Left ventricle myocardium superior (tissue), 1 donor: ENCODE data around the gene GNAL. TPM values are rescaled to one million over a fixed set of nuclear protein-coding genes. Genes with fewer than 3 reads are reported as not detected.
"Not testable (repeated sequence)": the region's sequence is repeated elsewhere in the genome, so short reads cannot be mapped to it uniquely, and the experiment has no call there.

Experiments
- ATAC-seq: fragments of 200-7000 bp; cut with Tn5 transposase; one replicate; pipeline ENCODE4 v1.9.1; 2020; ENCODE audit warnings: mild to moderate bottlenecking, moderate library complexity
- DNase-seq: peaks from one replicate; pipeline ENCODE4 v3.0.0-alpha.2; 2020
- intact Hi-C: fragments of 100-400 bp; cut with micrococcal nuclease; formaldehyde crosslinking; loops from one replicate; pipeline ENCODE4 v1.11.0; 2022
- total RNA-seq: library from RNA; stranded (reverse); fragmentation: NEBNext Ultra II Directional; extraction: Animal tissue kit (Norgen Biotek cat#: 25700); gene quantifications from one replicate; pipeline ENCODE4 v1.2.1, GENCODE V29; 2021
- donor health status: DM: no; HTN: yes; CAD: no; lungs with severe emphysema.

GNAL gene
- total RNA-seq, 1 donor from 2014 or later: 5.1 TPM

DNA sequence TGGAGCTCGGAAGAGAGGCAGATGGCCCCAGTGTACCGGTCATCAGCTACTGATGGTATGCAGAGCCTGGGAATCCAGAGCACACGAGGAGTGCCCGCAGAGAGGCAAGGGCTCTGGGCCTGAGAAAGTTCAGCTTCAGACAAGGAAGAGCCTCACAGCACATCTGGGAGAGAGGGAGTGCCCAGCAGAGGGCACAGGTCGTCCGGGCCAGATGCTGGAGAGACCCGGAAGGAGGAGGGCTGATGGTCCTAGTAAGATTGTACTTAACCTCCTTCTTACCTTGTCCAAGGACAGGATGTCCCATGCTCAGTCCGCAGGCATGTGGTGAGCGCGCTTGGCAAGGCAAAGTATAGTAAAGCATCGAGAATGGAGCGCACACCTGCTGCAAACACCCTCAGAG, 137.8 kb downstream of the GNAL start:
- no peak for DNase-seq
- intact Hi-C loops: no loop called here
- ATAC-seq: no peak

GRCh38 chr18:11828786-11829432, 139.8 kb downstream of the GNAL start:
- ATAC-seq (no peak), DNase-seq (no peak)
- intact Hi-C loops: no loop called here

GRCh38 chr18:11830585-11830984, 141.5 kb downstream of the GNAL start:
- ATAC-seq (no peak), DNase-seq (no peak)
- intact Hi-C loops: no loop called here

DNA sequence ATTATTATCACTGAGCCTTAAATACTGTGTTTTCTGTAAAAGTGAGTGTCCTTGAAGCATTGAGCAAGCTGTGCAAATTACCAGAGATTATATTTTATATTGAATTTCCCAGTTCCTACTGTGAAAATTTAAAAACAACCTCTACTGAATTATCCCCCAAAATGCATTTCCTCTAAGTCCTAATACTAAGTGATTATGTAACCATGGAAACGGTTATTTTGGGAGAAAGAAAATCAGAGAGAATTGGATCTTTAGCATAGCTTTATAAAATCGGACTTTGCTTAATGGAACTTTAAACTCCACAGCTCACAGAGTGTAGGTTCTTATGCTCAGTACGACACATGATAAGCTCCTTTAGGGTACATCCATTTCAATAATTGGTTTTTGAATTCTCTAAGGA, 142.9 kb downstream of the GNAL start:
- intact Hi-C loops: no loop called here
- ATAC-seq: no peak
- DNase-seq: no peak

GRCh38 chr18:11834772-11835171, 145.7 kb downstream of the GNAL start:
- no peak for DNase-seq
- intact Hi-C loops: no loop called here
- ATAC-seq: no peak

DNA sequence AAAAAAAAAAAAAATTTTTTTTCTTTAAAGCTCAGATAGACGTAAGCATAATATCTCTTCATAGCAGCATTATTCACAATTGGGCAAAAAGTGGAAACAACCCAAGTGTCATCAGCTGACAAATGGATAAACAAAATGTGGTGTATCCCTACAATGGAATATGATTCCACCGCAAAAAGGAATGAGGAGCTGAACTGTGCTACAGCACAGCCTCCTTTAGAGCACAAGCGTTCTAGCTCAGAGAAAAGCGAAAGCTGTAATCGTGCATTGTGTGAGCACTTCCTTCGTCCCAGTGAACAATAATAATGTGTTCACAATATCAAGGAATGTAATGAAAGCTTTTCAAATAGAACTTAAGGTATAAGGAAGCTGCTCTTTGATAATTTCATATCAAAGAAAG, 150.5 kb downstream of the GNAL start:
- ATAC-seq (no peak), DNase-seq (no peak)
- intact Hi-C loops: no loop called here

DNA sequence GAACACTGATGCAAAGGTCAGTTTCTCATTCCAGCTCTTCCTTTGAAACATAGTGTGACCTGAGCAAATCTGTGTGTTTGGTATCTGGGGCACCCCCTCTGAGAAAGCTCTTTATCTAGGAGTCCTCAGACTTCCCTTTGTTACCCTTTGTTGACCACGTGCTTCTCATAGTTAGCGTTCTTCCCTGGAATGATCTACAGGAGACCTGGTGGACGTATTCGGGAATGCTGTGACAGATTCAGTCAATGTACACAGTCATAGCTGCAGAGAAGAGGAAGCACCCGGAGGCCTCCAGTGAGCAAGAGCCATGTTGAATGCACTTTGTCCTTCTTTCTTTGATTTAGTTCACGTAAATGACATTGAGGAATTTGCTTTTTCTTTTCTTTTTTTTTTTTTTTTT, 151.4 kb downstream of the GNAL start:
- intact Hi-C loops: no loop called here
- ATAC-seq: no peak
- no peak for DNase-seq

- DNase-seq (no peak), ATAC-seq (no peak)
- intact Hi-C loops: no loop called here
These were observed 153.5 kb downstream of the GNAL start for GRCh38 chr18:11842562-11842961.

DNA sequence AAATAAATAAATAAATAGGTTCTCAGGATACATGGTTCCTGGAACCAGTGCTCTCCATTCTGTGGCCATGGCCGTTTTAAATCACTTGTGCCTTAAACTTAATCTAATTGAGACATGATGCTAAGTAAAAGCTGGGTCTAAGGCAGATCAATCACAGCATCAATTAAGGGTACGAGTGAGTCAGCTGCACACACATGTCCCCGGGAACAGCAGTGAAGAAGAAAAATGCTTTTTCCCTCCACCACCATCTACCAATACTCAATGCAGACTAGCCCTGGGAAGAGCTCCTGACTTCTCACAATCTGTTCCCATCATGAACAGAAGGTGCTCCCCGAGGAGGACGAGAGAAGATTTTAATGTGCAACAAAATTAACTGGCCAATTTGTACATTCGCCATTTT, 155.4 kb downstream of the GNAL start:
- ATAC-seq: no peak
- intact Hi-C loops: no loop called here
- DNase-seq: no peak

GRCh38 chr18:11845654-11846053, 156.6 kb downstream of the GNAL start:
- DNase-seq: no peak
- intact Hi-C loops: no loop called here
- ATAC-seq: no peak

DNA sequence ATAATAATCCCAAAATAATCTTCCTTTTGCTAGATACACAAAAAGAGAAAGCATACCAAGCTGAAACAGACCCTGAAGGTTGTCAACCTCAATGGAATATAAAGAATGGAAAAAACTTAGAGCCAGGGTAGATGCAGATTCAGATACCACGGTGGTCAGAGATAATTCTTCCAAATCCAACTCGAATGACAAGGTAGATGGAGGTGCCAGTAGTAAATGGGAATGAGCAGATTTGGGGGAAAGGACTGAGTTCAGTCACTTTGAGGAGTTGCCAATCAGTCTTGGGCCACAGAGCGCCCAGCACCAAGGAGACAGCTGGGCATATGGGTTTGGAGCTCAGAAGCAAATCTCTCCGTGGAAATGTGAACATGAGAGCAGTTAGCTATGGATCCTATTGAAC, 158.7 kb downstream of the GNAL start:
- intact Hi-C loops: no loop called here
- DNase-seq (no peak), ATAC-seq (no peak)

GRCh38 chr18:11849279-11849678, 160.2 kb downstream of the GNAL start:
- no peak for DNase-seq
- intact Hi-C loops: no loop called here

DNA sequence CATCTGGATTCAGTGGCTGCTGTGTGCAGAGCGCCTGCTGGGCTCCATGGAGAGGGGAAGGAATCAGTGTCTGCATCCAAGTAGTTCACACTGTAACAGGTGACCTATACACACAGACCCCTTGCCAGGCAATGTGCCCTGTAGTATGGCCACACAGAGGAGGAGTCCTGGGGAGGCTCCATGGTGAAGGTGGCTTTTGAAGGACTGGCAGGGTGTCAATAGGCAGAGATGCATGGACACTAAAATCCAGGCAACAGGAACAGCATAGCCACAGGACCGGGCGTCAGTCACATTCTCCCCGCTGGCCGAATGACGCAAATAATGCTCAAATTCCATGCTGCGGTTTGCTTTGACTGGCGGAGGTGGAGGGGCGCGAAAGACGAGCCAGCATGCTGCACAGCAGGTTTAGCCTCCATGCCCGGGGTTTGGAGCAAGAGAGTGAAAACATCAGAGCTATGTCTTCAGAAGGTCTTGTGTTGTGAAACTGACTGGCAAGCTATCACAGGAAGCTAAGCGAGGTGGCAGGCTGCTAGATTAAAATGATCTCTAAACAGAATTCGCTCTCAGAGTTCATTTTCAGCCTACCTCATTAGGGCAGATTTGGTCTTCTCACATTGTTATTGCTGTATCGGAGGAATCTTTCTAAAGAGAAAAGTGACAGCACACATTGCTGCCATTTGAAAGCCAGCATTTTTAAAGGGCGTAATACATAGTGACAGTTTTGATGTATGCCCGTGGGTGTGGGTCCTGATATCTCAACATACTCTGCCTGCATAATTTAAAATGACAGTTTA, 161.0 kb downstream of the GNAL start:
- DNase-seq (peak; percentile 67), ATAC-seq (peak; percentile 62)
- intact Hi-C loops: no loop called here

More at GRCh38 chr18:11849279-11849678, 160.2 kb downstream of the GNAL start:
- no peak for ATAC-seq

DNA sequence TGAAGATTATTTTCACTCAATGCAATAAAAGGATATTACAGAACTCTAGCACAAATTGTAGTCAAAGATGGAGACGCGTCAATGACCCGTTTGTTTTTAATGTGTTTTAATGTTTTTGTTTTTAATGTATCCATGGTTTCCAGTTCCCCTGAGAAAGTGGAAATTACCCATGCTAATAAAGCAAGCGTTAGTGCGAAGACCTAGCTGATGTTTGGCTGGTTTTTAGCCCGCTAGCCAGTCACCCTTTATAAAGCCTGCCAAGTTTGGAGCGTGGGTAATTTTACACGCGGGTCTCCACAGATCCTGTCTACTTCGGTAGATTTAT, 161.7 kb downstream of the GNAL start:
- DNase-seq (no peak), ATAC-seq (peak; percentile 67)
- intact Hi-C loops: no loop called here

- peak; percentile 99 for ATAC-seq
- intact Hi-C loops: no loop called here
- peak; percentile 99 for DNase-seq
These were observed 162.2 kb downstream of the GNAL start, which contains the start of gene CHMP1B for GRCh38 chr18:11851146-11851805. Gene CHMP1B, plus strand, starts transcription at chr18:11851413. Its CDS starts 99 bp downstream, at chr18:11851512.

GRCh38 chr18:11851806-11852337, 162.8 kb downstream of the GNAL start:
- intact Hi-C loops: no loop called here
- ATAC-seq (peak; percentile 11), DNase-seq (peak; percentile 36)

GRCh38 chr18:11854554-11854953, 165.5 kb downstream of the GNAL start:
- intact Hi-C loops, DNase-seq, ATAC-seq: not testable (repeated sequence)

- intact Hi-C loops: no loop called here
- ATAC-seq (peak; percentile 84), DNase-seq (peak; percentile 63)
These were observed 168.3 kb downstream of the GNAL start for GRCh38 chr18:11857177-11857887.

DNA sequence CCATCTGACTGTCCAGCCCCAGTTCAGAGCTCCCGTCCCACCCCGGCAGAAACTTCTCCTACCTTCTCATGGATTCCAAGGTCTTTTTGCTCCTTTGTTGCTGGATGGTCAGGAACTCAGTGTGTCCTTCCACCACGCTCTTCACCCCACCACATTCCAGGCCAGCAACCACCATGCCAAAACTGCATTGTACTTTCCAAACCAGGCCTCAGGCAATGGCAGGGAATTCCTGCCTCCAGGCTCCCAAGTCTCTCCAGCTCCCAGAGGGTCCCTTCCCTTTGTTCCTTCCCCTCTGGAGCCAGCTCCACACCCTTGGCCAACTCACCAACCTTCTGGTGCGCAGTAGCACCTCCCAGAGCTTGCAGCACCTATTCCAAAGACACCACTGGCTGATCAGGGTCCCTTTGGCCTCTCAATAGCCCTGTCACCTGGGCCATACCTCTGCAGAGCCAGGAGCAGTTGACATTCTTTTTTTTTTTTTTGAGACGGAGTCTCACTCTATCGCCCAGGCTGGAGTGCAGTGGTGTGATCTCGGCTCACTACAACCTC, 170.3 kb downstream of the GNAL start:
- DNase-seq: no peak
- intact Hi-C loops: no loop called here
- no peak for ATAC-seq
